Dendritic cell treated with granulocyte-macrophage colony-stimulating factor and Interleukin-4, amounts not matched to agents 40 ng/mL and 50 ng/mL, for 4 days (primary cell): ENCODE data around the gene CCDC136.
A peak's percentile ranks its signal among the peaks of the same experiment; 100 is the strongest.

Source experiments
- H3K27ac Mint-ChIP-seq: one replicate; pipeline ENCODE4 v1.8.0; 2022; ENCODE audit warnings: mild to moderate bottlenecking, mixed read lengths
- H3K27me3 Mint-ChIP-seq: one replicate; pipeline ENCODE4 v1.8.0; 2022; ENCODE audit warnings: mild to moderate bottlenecking, mixed read lengths
- H3K36me3 Mint-ChIP-seq: one replicate; pipeline ENCODE4 v1.8.0; 2022; ENCODE audit warnings: low read depth, mixed read lengths
- H3K4me1 Mint-ChIP-seq: one replicate; pipeline ENCODE4 v1.8.0; 2022; ENCODE audit warnings: low read depth, mixed read lengths
- H3K4me3 Mint-ChIP-seq: one replicate; pipeline ENCODE4 v1.8.0; 2022; ENCODE audit warnings: mild to moderate bottlenecking, moderate library complexity, mixed read lengths
- H3K9me3 Mint-ChIP-seq: one replicate; pipeline ENCODE4 v1.8.0; 2022; ENCODE audit warnings: mixed read lengths
- intact Hi-C: fragments of 100-400 bp; cut with micrococcal nuclease; formaldehyde crosslinking; loops from one replicate; pipeline ENCODE4 v1.15.0; 2022

CCDC136 gene

GRCh38 chr7:128804484-128804883 is 12.7 kb downstream of the CCDC136 start:
- no peak overlapping the region for H3K27ac Mint-ChIP-seq
- peaks cover 4% of the 10 kb centered on the region for H3K27me3 Mint-ChIP-seq
- no peaks in the 10 kb centered on the region for H3K9me3 Mint-ChIP-seq
- no peaks in the 10 kb centered on the region for H3K36me3 Mint-ChIP-seq
- peaks cover 11% of the 10 kb centered on the region for H3K4me1 Mint-ChIP-seq
- intact Hi-C loops: no loop called here
- H3K4me3 Mint-ChIP-seq: no peak overlapping the region

- Mint-ChIP-seq H3K27me3 (peaks cover 8% of the 10 kb centered on the region), H3K4me3 (no peak overlapping the region), H3K9me3 (no peaks in the 10 kb centered on the region), H3K36me3 (no peaks in the 10 kb centered on the region), H3K27ac (no peak overlapping the region), H3K4me1 (peaks cover 7% of the 10 kb centered on the region)
- intact Hi-C loops: no loop called here
These were observed 13.5 kb downstream of the CCDC136 start for GRCh38 chr7:128805225-128805624.

- peaks cover 7% of the 10 kb centered on the region for H3K4me1 Mint-ChIP-seq
- H3K9me3 Mint-ChIP-seq: no peaks in the 10 kb centered on the region
- H3K27me3 Mint-ChIP-seq: peaks cover 9% of the 10 kb centered on the region
- intact Hi-C loops: no loop called here
- H3K4me3 Mint-ChIP-seq: no peak overlapping the region
- H3K36me3 Mint-ChIP-seq: no peaks in the 10 kb centered on the region
- no peak overlapping the region for H3K27ac Mint-ChIP-seq
These were observed 15.4 kb downstream of the CCDC136 start for GRCh38 chr7:128807191-128807590.

- Mint-ChIP-seq H3K4me1 (peaks cover 9% of the 10 kb centered on the region), H3K36me3 (no peaks in the 10 kb centered on the region), H3K4me3 (no peak overlapping the region), H3K27me3 (peaks cover 9% of the 10 kb centered on the region), H3K27ac (no peak overlapping the region), H3K9me3 (no peaks in the 10 kb centered on the region)
- intact Hi-C loops: no loop called here
These were observed 17.6 kb downstream of the CCDC136 start for GRCh38 chr7:128809363-128809762.

- intact Hi-C loops: no loop called here
These were observed 18.7 kb downstream of the CCDC136 start for GRCh38 chr7:128810473-128810872.

GRCh38 chr7:128810997-128811396 is 19.2 kb downstream of the CCDC136 start:
- H3K4me3 Mint-ChIP-seq: no peak overlapping the region
- no peaks in the 10 kb centered on the region for H3K36me3 Mint-ChIP-seq

More at GRCh38 chr7:128810473-128810872, 18.7 kb downstream of the CCDC136 start:
- H3K4me1 Mint-ChIP-seq: peaks cover 20% of the 10 kb centered on the region
- peak overlapping the region; percentile 3 for H3K27ac Mint-ChIP-seq
- H3K4me3 Mint-ChIP-seq: no peak overlapping the region
- H3K9me3 Mint-ChIP-seq: peaks cover 5% of the 10 kb centered on the region
- peaks cover 9% of the 10 kb centered on the region for H3K27me3 Mint-ChIP-seq
- H3K36me3 Mint-ChIP-seq: no peaks in the 10 kb centered on the region

GRCh38 chr7:128811631-128812430 is 20.1 kb downstream of the CCDC136 start:
- H3K36me3 Mint-ChIP-seq: no peaks in the 10 kb centered on the region

More at GRCh38 chr7:128810997-128811396, 19.2 kb downstream of the CCDC136 start:
- Mint-ChIP-seq H3K27me3 (peaks cover 9% of the 10 kb centered on the region), H3K9me3 (peaks cover 10% of the 10 kb centered on the region), H3K27ac (no peak overlapping the region), H3K4me1 (peaks cover 25% of the 10 kb centered on the region)
- intact Hi-C loops: no loop called here

GRCh38 chr7:128812514-128813168 is 20.9 kb downstream of the CCDC136 start:
- intact Hi-C loops: no loop called here
- Mint-ChIP-seq H3K4me3 (no peak overlapping the region), H3K9me3 (peaks cover 10% of the 10 kb centered on the region), H3K27ac (no peak overlapping the region), H3K36me3 (no peaks in the 10 kb centered on the region), H3K4me1 (peaks cover 21% of the 10 kb centered on the region), H3K27me3 (peaks cover 7% of the 10 kb centered on the region)

More at GRCh38 chr7:128811631-128812430, 20.1 kb downstream of the CCDC136 start:
- intact Hi-C loops: no loop called here
- H3K27me3 Mint-ChIP-seq: peaks cover 5% of the 10 kb centered on the region
- no peak overlapping the region for H3K4me3 Mint-ChIP-seq
- peaks cover 23% of the 10 kb centered on the region for H3K4me1 Mint-ChIP-seq
- H3K9me3 Mint-ChIP-seq: peaks cover 10% of the 10 kb centered on the region
- no peak overlapping the region for H3K27ac Mint-ChIP-seq

GRCh38 chr7:128814499-128814898 is 22.7 kb downstream of the CCDC136 start:
- peaks cover 10% of the 10 kb centered on the region for H3K9me3 Mint-ChIP-seq
- intact Hi-C loops: no loop called here
- no peak overlapping the region for H3K4me3 Mint-ChIP-seq
- peak overlapping the region; percentile 20 for H3K27ac Mint-ChIP-seq
- peaks cover 26% of the 10 kb centered on the region for H3K4me1 Mint-ChIP-seq
- peaks cover 17% of the 10 kb centered on the region for H3K27me3 Mint-ChIP-seq
- no peaks in the 10 kb centered on the region for H3K36me3 Mint-ChIP-seq

- H3K36me3 Mint-ChIP-seq: no peaks in the 10 kb centered on the region
- H3K9me3 Mint-ChIP-seq: peaks cover 10% of the 10 kb centered on the region
- H3K4me3 Mint-ChIP-seq: no peak overlapping the region
- peaks cover 19% of the 10 kb centered on the region for H3K27me3 Mint-ChIP-seq
- peaks cover 30% of the 10 kb centered on the region for H3K4me1 Mint-ChIP-seq
- H3K27ac Mint-ChIP-seq: peak overlapping the region; percentile 20
- intact Hi-C loops: no loop called here
These were observed 23.6 kb downstream of the CCDC136 start for GRCh38 chr7:128815289-128815942.

GRCh38 chr7:128818694-128819093 is 26.9 kb downstream of the CCDC136 start:
- Mint-ChIP-seq H3K9me3 (peaks cover 10% of the 10 kb centered on the region), H3K4me3 (no peak overlapping the region), H3K27ac (no peak overlapping the region), H3K36me3 (no peaks in the 10 kb centered on the region), H3K27me3 (peaks cover 30% of the 10 kb centered on the region), H3K4me1 (peaks cover 30% of the 10 kb centered on the region)
- intact Hi-C loops: no loop called here

- Mint-ChIP-seq H3K9me3 (no peaks in the 10 kb centered on the region), H3K27me3 (peaks cover 41% of the 10 kb centered on the region), H3K36me3 (no peaks in the 10 kb centered on the region), H3K27ac (no peak overlapping the region), H3K4me1 (peaks cover 9% of the 10 kb centered on the region), H3K4me3 (no peak overlapping the region)
- intact Hi-C loops: no loop called here
These were observed 30.0 kb downstream of the CCDC136 start for GRCh38 chr7:128821724-128822123.

- Mint-ChIP-seq H3K4me3 (no peak overlapping the region), H3K4me1 (peaks cover 20% of the 10 kb centered on the region), H3K36me3 (no peaks in the 10 kb centered on the region), H3K27ac (no peak overlapping the region), H3K27me3 (peaks cover 59% of the 10 kb centered on the region), H3K9me3 (no peaks in the 10 kb centered on the region)
- intact Hi-C loops: no loop called here
These were observed 34.7 kb downstream of the CCDC136 start for GRCh38 chr7:128826512-128826911.

GRCh38 chr7:128826916-128827247 is 35.1 kb downstream of the CCDC136 start:
- intact Hi-C loops: no loop called here
- H3K27ac Mint-ChIP-seq: no peak overlapping the region
- no peaks in the 10 kb centered on the region for H3K9me3 Mint-ChIP-seq
- H3K4me3 Mint-ChIP-seq: no peak overlapping the region
- H3K4me1 Mint-ChIP-seq: peaks cover 24% of the 10 kb centered on the region
- no peaks in the 10 kb centered on the region for H3K36me3 Mint-ChIP-seq
- H3K27me3 Mint-ChIP-seq: peaks cover 63% of the 10 kb centered on the region
